HG03066 (cell line): ENCODE measurements around the gene MARCHF11.

Experiments
- ATAC-seq: cut with Tn5 transposase; IDR thresholded peaks from one replicate; pipeline ENCODE4 v1.9.1; 2021; ENCODE audit warnings: low read depth; ENCODE audit not compliant: unreplicated experiment

Gene MARCHF11

DNA sequence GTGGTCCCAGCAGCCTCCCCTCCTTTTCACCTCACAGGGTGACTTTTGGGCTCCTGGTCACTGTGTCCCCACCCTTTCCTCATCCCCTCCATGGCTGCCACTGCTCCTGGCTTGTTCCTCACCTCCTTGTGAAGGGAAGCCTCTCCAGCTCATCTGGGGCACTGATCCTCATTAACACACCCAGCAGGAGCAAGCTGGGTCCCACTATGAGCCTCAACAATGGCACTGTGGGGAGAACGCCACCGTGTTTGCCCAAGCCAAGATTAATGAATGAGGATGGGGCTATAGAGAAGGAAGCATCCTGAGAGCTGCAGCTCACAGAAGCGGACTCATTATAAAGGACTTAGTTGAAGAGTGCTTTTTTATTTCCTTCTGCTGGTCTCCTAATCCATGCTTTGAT is 118.4 kb downstream of the MARCHF11 start:
- ATAC-seq = no peak

DNA sequence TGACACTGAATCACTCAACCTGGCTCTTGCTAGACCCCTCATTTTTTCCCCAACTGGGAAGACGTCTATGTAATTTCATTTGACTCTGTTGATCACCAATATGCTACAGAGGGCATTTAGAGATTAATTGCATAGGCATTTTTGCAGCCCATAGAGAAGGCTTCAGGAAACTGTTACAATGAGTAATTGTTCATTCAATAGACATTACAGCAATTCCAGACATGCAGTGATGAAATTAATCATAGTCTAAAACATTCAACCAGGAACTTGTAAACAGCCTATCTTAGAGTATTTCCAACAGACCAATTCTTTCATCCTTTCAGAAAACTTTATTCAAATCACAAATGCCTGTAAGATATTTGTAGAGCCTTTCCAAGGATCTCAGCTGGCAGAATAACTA is 122.3 kb downstream of the MARCHF11 start:
- ATAC-seq = no peak

DNA sequence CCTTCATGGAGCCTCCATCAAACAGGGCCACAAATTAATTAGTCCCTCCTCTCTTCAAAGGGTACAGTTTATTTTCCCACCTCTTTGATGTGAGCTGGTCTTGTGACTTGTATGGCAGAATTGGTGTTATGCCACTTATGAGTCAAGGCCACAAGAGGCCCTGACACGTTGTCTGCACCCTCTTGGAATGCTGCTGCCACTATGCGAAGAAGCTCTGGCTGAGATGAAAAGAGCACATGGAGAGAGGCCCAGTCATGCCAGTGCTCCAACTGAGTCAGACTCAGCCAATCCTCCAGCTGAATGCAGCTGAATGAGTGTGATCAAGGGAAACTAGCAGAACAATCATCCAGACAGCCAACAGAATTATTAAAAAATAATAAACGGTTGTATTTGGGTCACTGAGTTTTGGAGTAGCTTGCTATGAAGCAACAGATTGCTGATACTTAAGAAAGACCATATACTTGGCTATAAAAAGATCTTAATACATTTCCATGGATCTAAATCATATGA is 128.3 kb downstream of the MARCHF11 start:
- ATAC-seq = no peak

DNA sequence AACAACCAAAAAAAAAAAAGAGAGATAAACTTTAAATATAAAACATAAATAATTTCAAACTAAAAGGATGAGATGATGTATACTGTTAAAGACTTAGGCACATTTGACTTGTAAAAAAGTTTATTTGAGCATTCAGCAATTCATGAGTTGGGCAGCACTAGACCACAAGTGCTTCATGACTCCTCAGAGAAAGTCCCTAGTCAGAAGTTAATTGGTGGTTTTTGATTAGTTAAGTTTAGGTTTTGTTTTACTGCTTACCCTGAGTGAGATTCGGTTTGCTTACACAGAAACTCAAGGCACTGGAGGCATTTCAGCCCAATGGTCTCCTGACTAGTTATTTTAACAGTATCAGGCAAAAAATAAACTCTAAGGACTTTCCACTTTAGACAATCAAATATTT is 129.2 kb downstream of the MARCHF11 start:
- ATAC-seq = no peak

DNA sequence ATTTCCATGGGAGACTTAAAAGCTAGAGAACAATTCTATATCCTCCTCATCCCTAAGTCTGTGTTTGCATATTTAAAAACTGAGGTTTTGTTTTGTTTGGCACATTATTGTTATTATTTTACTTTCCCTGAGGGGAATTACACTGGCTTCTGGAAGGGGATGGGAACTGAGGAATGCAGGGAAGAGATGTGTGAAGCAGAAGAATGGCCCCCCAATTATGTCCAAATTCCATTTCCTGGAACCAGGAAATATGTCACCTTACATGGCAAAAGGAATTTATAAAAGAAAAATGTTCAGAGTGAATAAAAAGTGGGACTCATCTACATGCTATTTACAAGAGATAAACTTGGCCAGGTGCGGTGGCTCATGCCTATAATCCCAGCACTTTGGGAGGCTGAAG is 129.8 kb downstream of the MARCHF11 start:
- no peak for ATAC-seq

DNA sequence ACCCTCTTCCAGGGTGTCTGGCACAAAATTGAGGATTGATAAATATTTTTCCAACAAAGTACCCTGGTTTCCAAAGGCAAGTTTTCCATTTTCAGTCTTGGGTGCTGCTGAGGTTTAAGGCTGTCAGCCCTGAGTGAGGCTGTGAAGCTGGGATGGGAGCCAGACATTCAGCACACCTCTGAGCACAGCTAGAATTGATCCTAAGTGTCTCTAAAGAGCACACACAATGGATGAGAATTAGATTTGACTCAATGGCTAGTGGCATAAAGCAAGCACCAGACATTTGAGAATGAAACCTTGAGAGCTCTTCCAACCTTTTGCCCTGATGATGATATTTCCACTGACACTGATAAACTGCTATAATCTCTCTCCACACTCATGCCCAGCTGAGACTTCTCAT is 131.5 kb downstream of the MARCHF11 start:
- no peak for ATAC-seq

DNA sequence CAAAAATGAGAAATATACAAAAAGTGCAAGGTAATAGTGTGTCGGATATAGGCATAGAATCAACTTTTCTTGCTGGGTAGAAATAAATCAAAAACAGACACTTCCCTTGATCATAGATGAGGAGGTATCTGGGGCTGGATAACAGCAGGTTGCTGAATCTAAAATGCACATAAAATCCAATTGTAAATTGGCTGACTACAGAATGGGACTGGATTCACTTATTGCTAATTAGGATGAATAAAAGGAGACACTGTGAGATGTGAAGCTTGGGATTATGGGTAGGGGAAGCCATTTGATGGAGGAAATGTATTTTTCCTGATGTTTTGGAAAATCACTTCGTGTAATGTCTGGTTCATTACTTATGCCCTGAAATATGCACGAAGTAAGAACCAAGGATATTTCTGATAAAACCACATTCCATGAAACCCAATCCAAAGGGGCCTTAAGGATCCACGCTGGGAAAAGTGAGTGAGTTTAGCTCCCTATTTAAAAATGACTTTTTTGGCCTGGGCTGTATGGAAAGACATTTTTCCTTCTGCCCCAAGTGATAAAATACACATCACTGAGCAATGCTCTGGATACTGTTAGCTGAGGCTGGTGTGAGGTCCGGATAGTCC is 136.1 kb downstream of the MARCHF11 start:
- no peak for ATAC-seq

DNA sequence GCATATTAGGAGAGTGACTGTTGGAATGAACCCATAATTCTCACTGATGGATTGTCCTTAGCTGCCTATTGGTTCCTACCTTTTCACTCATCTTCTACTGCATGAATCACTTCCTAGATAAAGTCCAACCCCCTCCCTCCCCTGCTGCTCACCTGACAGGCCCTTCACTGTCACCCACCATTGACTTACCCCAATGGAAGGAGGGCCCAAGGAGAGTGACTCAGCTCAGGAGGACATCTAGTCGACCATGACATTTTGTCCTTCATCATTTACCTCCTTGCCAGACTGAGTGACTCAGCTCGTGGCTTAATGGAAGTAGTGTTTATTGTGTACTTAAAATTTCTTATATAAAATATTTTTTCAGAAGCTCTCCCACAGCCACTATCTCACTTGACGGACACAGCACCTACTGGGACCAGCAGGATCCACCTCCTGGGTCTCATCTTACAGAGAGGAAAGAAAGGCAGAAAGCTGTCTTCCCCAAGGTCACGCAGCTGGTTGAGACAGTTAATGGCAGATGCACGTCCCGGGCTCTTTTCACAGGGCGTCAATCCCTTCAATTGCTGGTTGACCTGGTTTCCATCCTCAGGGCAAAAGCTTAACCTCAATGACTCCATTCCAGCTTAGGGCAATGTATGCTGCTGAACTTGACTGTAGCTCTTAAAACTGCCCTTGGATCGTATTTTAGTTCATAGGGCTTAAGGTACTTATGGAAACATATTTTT is 142.3 kb downstream of the MARCHF11 start:
- ATAC-seq = no peak

DNA sequence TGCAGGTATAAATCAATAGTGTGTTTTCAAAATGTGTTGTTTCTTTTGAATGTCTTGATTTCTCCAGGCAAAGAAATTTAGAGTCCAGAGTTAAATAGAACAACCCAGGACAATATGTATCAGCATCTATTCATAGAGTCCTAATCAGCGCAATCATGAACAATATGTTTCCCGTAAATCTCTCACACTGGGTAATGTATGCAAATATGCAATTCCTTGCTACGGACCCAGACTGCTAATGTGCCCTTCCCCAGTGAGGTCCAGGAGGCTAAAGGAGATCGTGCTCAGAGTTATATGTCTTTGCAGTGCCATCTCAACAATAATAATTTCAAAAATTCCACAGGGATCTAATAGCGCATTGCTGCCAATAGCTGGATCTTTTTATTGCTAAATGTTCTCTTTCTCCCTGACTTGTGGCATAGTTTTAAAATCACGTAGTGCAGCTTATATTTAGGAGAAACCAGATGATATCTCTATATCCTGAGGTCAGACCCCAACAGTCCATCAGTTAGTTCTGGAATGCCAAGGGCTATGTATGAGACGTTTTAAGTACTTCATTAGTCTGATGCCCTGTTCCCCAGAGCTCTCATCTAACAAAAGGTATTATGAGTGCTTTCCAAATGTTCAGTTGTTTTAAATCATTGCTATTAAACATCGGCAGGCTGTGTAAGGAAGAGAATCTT is 145.1 kb downstream of the MARCHF11 start:
- ATAC-seq = no peak

DNA sequence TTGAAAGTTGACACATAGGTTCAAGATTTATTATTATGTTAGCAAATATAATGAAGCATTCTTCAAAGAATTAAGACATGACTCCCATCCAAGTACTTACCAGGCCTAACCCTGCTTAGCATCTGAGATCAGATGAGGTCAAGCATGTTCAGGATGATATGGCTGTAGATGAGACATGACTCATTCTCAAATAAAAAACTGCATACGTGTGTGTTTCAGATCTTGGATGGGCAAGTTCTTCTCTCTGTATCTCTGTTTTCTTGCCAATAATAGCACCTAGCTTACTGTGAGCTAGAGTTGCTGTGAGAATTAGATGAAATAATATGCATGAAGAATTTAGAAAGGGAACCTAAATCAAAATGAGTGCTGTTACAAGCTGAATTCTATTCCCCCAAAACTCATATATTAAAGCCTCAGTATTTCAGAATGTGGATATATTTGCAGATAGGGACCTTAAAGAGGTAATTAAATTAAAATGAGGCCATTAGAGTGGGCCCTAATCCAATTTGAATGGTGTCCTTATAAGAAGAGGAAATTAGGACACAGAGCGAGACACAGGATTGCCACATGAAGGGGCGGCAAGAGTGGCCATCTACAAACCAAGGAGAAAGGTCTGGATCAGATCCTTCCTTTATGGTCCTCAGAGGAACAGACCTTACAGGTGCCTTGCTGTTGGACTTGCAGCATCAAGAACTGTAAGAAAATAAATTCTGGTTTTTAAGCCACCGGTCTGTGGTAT is 146.2 kb downstream of the MARCHF11 start:
- no peak for ATAC-seq

DNA sequence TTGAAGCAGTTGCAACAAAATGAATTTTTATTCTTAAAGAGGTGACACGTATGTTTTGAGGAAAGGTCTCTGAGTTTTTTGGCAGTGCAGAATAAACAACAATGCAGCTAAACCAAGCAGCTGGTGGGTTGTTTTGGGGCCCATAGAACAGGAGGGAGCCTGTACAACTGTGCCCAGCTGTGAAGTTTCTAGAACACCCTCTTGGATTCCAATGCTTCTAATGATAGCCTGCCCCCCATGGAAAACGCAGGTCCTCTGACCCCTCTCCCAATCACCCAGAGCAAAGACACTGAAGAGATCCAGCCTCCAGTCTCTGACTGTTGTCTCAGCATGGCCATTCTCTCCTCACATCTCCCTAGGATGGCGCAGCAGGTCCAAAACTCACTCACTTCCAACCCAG is 150.9 kb downstream of the MARCHF11 start:
- no peak for ATAC-seq

DNA sequence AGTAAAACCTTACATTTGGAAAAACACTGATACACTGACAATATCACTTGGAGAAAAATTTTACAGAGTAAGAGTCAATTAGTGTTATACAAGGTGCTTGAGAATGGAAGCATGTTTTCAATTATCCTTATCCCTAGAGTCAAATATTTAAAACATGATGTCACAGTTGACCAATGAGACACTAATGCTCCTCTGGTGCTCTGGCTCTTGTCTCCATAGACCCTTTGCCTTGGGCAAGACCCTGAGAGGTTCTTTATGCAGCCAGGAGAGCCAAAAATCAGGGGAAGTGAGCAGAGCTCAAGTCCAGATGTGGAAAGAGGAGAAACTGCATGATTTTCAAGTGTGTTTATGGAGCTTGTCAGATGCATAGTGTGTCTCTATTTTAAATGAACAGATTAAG is 153.9 kb downstream of the MARCHF11 start:
- ATAC-seq = no peak

DNA sequence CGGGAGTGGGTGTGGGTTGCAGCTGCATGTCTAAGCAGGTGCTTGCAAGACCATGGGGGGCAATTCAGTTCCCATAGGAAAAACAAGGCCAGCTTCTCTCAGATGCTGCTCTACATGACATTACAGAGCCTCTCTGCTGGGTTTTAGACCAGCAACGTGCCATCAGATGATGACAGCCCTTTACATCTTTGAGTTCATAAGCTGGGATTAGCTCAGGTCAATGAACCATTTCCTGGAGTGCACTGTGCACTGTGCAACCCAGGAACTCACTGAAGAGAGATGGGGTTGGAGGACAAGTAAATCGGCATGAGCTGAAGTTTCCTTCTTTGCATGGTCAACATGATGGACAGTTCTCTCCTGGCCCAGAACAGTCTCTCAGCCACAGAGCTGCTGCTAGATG is 160.6 kb downstream of the MARCHF11 start:
- ATAC-seq = no peak

DNA sequence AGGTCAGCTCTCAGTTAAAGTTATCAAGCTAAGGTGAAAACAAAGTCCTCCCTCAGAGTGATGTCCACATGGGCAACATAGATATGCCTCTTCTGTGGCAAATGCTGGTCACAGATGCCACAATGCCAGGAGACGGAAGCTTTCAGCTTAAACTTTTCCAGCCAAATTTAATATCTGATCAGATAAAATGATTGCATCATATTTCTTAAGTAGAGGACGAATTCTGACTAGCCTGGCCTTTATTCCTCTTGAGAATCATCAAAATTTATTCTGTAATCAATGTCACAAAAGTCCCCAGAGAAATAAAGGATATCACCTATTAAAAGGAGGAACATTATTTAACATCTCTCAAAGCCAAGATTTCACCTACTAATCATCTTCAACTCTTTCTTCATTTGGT is 161.9 kb downstream of the MARCHF11 start:
- no peak for ATAC-seq
